Astrocyte (in vitro differentiated cells and primary cell): ENCODE measurements around the gene INTS13.

Experiments used
- CTCF ChIP-seq: IDR thresholded peaks from 2 replicates; pipeline ENCODE4 v1.5.1; 2011; ENCODE audit warnings: low read depth, mild to moderate bottlenecking, inconsistent platforms, low read length, moderate library complexity; ENCODE audit not compliant: insufficient read depth
- EZH2 ChIP-seq: IDR thresholded peaks from 2 replicates; pipeline ENCODE4 v1.6.1; 2012; ENCODE audit warnings: mild to moderate bottlenecking, low read length, inconsistent platforms; ENCODE audit not compliant: insufficient read depth

- TF ChIP-seq CTCF (no peak), EZH2 (no peak)
Measured at GRCh38 chr12:26982866-26983265, 45.1 kb upstream of the INTS13 start.
